NT2/D1 (cell line): Measurements from ENCODE around the gene NSDHL.

ENCODE experiments used
- SUZ12 ChIP-seq: IDR thresholded peaks from 2 replicates; pipeline ENCODE4 v1.6.1; 2011; ENCODE audit not compliant: insufficient read length, insufficient read depth; ENCODE audit errors: extremely low read depth
- YY1 ChIP-seq: IDR thresholded peaks from 2 replicates; pipeline ENCODE4 v1.6.1; 2011; ENCODE audit not compliant: insufficient read length, insufficient read depth
- ZNF274 ChIP-seq: IDR thresholded peaks from 2 replicates; pipeline ENCODE4 v1.6.1; 2011; ENCODE audit warnings: mild to moderate bottlenecking, low read depth, low read length

DNA sequence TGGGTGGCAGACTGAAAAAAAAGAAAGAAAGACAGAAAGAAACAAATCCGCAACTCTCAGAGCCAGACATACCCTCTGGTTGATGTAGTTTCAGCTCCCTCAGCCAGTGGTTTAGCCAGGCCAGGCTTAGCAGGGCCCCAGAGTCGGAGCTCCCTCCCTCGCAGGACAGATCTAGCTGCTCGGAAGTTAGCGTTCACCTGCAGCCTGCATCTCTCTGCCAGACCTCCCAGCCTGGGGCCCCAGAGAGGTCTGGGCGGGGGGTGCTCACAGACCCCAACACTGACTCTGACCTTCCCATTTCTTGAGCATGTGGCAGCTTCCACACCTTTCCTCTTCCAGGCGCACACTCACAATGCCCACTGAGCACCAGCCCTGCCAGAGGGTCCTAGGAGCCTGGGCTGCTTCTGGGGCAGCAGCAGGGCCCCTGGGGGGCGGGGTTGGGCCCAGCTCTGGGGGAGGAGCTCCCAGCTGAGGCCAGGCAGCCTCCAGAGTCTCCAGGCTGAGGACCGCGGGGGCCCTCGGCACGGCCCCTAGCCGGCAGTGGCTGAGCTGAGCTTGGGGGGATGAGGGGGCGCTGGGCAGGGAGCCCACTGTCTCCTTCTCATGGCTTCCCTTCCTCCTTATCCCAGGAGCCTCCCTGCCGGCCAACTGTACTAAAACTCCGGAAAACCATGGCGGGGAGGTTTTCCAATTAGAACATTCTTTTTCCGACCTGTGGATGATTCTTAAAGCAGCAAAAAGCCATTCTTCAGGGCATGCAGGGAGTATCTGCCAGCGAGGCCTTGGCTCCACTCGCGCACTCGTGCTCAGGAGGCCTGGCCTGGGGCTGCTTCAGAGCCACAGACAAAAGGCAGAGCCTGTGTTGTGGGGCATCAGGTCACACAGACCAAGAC is 62.4 kb downstream of the NSDHL start:
- no peak for TF ChIP-seq ZNF274
- TF ChIP-seq SUZ12 = no peak
- no peak for TF ChIP-seq YY1
